Natural killer cell treated with Interleukin-12 subunit alpha and Interleukin-12 subunit beta and Interleukin-15 and Interleukin-18, amount 100 ng/mL, for 72 hours (primary cell): ENCODE data around the gene EPHB3. TPM values are rescaled to one million over a fixed set of nuclear protein-coding genes. Genes with fewer than 3 reads are reported as not detected.

Experiments
- ATAC-seq, 2 donors: fragments of 150-1000 bp; cut with Tn5 transposase in 1 of 2; sonication (Bioruptor Pico), chemical (Tn5 transposase) in 1 of 2; 2 replicates each; pipeline ENCODE4 v1.10.0; 2021
- DNase-seq: peaks from one replicate; pipeline ENCODE4 v3.0.0; 2022; ENCODE audit warnings: low spot score
- H3K27ac Mint-ChIP-seq, 2 donors: 1 replicate in 1 of 2; 2 replicates in 1 of 2; pipeline ENCODE4 v1.8.0; 2022; ENCODE audit warnings: mixed read lengths in 2 of 2, mild to moderate bottlenecking in 1 of 2, moderate library complexity in 1 of 2
- H3K27me3 Mint-ChIP-seq, 2 donors: 1 replicate in 1 of 2; 2 replicates in 1 of 2; pipeline ENCODE4 v1.8.0; 2022; ENCODE audit warnings: mixed read lengths in 2 of 2
- H3K36me3 Mint-ChIP-seq: one replicate; pipeline ENCODE4 v1.8.0; 2022; ENCODE audit warnings: mixed read lengths
- H3K4me1 Mint-ChIP-seq, 2 donors: 1 replicate in 1 of 2; 2 replicates in 1 of 2; pipeline ENCODE4 v1.8.0; 2022; ENCODE audit warnings: low read depth in 2 of 2, mixed read lengths in 2 of 2, mild to moderate bottlenecking in 1 of 2
- H3K4me3 Mint-ChIP-seq: one replicate; pipeline ENCODE4 v1.8.0; 2022; ENCODE audit warnings: mixed read lengths
- H3K9me3 Mint-ChIP-seq: 2 replicates; pipeline ENCODE4 v1.8.0; 2022; ENCODE audit warnings: mixed read lengths
- total RNA-seq, 2 donors: library from RNA; stranded (reverse); gene quantifications; one replicate each; pipeline ENCODE4 v1.2.3, GENCODE V29; 2022

EPHB3 gene
- total RNA-seq, 2 donors from 2014 or later = not detected

DNA sequence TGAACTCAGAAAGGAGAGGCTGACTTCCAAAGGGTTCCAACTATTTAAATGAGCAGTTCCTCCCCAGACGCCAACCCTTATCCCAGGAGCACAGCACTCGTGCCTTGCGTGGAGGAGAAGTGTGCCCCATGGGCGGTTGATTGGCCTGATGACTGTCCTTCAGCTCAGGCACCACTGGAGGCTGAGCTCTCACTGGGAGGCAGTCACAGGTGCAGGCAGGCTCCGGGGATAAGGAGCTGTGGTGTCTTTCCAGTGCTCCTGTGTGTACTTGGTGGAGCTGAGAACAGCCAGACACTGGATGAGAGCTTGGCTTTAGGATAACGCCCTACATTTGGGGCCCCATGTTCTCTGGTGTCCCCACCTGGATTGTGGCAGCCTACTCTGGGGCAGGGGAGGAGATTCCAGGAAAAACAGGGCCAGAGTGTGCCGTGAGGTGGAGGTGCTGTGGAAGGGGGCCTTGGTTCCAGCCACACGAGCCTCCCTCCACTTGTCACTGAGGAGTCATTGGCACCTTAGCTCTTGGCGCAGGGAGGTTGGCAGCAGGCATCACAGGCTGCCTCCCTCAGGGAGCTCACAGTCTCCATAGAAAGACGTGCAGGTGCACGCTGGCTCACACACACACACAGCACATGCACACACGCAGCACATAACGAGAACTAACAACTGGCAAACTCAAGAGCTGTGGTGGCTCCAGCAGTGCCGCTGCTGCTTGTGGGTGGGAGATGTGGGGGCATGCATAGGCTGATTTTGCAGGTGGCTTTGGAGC, 22.7 kb upstream of the EPHB3 start:
- H3K9me3 Mint-ChIP-seq = no peaks in the 10 kb centered on the region
- no peaks in the 10 kb centered on the region for H3K36me3 Mint-ChIP-seq
- H3K27ac Mint-ChIP-seq = no peak overlapping the region
- H3K4me1 Mint-ChIP-seq = peaks cover 4 to 5% of the 10 kb centered on the region in 2 donors
- ATAC-seq (no peak), DNase-seq (no peak)
- peaks cover 26 to 28% of the 10 kb centered on the region in 2 donors for H3K27me3 Mint-ChIP-seq
- H3K4me3 Mint-ChIP-seq = no peak overlapping the region

DNA sequence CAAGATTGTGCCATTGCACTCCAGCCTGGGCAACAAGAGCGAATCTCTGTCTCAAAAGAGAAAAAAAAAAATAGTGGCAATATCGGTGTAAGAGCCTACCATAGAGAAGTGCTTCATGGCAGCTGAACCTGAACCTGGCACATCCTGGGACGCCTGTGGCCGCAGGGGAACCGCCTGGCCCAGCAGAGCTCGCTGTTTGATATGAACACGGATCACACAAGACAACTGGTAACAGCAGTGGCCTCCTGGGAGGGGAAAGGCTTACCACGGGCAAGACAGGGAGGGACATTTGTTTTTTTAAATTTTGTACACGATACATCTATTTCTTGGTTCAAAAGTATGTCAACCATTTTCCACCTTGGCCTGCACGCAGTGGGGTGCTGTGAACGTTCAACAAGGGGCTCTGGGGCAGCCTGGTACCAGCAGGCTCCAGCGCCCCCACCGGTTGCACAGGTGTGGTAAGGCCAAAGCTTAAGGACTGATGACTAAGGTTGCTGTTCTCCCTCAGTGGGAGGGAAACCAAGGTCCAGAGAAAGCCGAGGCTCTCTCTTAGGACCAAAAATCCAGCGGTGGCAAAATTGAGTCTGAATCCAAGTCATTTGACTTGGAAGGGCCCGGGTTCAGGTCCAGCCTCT, 21.7 kb upstream of the EPHB3 start:
- ATAC-seq = no peak
- no peak overlapping the region for H3K4me3 Mint-ChIP-seq
- H3K36me3 Mint-ChIP-seq = no peaks in the 10 kb centered on the region
- no peak for DNase-seq
- H3K9me3 Mint-ChIP-seq = no peaks in the 10 kb centered on the region
- no peak overlapping the region for H3K27ac Mint-ChIP-seq
- peaks cover 8% of the 10 kb centered on the region in 2 donors for H3K4me1 Mint-ChIP-seq
- peaks cover 29 to 33% of the 10 kb centered on the region in 2 donors for H3K27me3 Mint-ChIP-seq

DNA sequence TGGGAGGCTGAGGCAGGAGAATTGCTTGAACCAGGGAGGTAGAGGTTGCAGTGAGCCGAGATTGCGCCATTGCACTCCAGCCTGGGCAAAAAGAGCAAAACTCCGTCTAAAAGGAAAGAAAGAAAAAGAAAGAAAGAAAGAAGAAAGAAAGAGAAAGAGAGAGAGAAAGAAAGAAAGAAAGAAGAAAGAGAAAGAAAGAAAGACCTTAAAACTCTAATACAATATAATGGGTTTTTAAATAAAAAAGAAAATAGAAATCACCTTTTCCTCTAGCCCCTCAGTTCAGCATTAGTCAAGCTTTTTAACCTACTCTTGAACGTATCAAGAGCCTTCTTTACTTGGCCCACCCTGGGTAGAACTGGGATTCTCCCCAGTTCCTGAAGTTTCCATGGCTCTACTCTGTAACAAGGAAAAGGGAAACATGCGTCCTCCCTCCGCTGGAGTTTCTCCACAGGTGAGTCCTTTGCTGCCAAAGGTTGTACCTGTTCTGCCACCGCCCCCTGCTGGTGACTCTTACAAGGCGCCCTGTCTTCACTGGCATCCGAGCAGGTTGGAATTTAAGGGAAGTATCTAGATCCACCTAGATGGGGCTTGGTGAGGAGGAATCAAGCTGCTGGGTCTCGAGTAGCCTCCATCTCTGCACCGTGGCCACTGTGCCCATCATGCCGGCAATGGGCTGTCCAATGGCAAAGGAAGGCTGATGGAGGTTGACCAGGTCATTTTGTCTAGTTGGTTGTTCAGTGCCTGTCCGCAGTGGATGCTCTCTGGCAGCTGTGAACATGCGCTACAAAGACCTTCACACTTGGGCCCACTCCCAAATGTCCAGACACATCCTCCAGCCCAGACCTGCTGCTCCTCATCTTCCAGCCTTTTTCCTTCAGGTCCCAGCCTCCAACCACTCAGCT, 20.6 kb upstream of the EPHB3 start:
- H3K4me1 Mint-ChIP-seq = peaks cover 8% of the 10 kb centered on the region in 2 donors
- H3K9me3 Mint-ChIP-seq = no peaks in the 10 kb centered on the region
- ATAC-seq (peak in 1 of 2 donors; percentile 48), DNase-seq (no peak)
- H3K27ac Mint-ChIP-seq = no peak overlapping the region
- H3K4me3 Mint-ChIP-seq = no peak overlapping the region
- no peaks in the 10 kb centered on the region for H3K36me3 Mint-ChIP-seq
- peaks cover 34 to 39% of the 10 kb centered on the region in 2 donors for H3K27me3 Mint-ChIP-seq

DNA sequence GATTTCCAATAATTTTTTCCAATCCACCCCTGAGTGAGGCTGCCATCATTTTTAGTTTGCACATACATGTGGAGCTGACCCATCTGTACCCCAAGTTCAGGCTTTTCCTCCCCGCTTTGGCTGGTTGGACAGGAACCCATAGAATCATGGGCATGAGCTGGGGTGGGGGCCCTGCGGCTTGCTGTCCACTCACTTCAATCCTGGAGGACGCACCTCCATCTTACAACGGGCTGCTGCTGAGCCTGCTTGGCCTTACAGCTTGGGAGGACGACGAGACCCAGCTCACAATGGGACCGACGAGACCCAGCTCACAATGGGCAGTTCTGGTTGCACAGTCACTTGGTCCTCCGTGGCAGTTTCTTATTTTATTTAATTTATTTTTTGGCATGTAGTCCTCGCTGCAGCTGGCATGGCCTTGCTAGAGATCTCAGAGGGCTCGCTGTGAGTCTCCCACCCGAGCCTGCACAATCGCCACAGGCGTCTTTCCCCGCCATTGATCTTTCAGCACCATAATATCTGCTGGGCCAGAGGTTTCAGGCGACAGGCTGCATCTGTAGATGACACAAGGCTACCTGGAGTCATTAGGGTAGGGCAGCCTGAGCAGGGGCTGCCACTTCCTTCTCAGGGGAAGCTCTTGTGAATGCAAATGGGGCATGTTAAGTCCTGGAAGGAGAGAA, 19.6 kb upstream of the EPHB3 start:
- H3K27me3 Mint-ChIP-seq = peaks cover 37 to 39% of the 10 kb centered on the region in 2 donors
- H3K36me3 Mint-ChIP-seq = no peaks in the 10 kb centered on the region
- DNase-seq (no peak), ATAC-seq (no peak)
- peaks cover 8% of the 10 kb centered on the region in 2 donors for H3K4me1 Mint-ChIP-seq
- H3K9me3 Mint-ChIP-seq = no peaks in the 10 kb centered on the region
- no peak overlapping the region for H3K27ac Mint-ChIP-seq
- no peak overlapping the region for H3K4me3 Mint-ChIP-seq

DNA sequence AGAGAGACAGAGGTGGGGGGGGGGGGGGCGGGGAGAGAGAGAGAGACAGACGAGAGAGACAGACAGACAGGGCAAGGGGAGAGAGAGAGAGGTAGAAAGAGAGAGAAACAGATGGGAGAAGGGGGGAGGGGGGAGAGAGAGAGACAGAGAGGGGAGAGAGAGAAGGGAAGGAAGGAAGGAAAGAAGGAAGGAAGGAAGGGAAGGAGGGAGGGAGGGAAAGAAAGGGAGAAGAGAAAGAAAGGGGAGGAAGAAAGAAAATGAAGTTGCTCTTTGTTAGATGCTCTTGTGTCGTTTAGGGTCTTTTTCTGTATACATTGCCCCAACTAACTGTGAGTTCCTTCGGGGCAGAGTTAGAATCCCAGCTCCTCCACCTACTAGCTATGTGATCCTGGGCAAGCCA, 19.0 kb upstream of the EPHB3 start:
- Mint-ChIP-seq H3K4me3 (no peak overlapping the region), H3K4me1 (peaks cover 8% of the 10 kb centered on the region in 2 donors), H3K9me3 (no peaks in the 10 kb centered on the region), H3K36me3 (no peaks in the 10 kb centered on the region), H3K27me3 (peaks cover 37 to 39% of the 10 kb centered on the region in 2 donors), H3K27ac (no peak overlapping the region)
- ATAC-seq (no peak), DNase-seq (no peak)

GRCh38 chr3:184543256-184543655, 18.3 kb upstream of the EPHB3 start:
- no peaks in the 10 kb centered on the region for H3K36me3 Mint-ChIP-seq
- H3K4me1 Mint-ChIP-seq = peaks cover 8% of the 10 kb centered on the region in 2 donors
- peaks cover 39% of the 10 kb centered on the region in 2 donors for H3K27me3 Mint-ChIP-seq
- DNase-seq (no peak), ATAC-seq (no peak)
- H3K9me3 Mint-ChIP-seq = no peaks in the 10 kb centered on the region
- H3K4me3 Mint-ChIP-seq = no peak overlapping the region
- no peak overlapping the region for H3K27ac Mint-ChIP-seq

- Mint-ChIP-seq H3K36me3 (no peaks in the 10 kb centered on the region), H3K9me3 (no peaks in the 10 kb centered on the region), H3K27me3 (peaks cover 38 to 39% of the 10 kb centered on the region in 2 donors), H3K4me1 (peaks cover 8% of the 10 kb centered on the region in 2 donors), H3K27ac (no peak overlapping the region), H3K4me3 (no peak overlapping the region)
- ATAC-seq (peak; percentile 64 to 71), DNase-seq (no peak)
These were observed 17.6 kb upstream of the EPHB3 start for GRCh38 chr3:184543843-184544512.

GRCh38 chr3:184544513-184544861, 17.1 kb upstream of the EPHB3 start:
- Mint-ChIP-seq H3K27ac (no peak overlapping the region), H3K4me3 (no peak overlapping the region), H3K9me3 (no peaks in the 10 kb centered on the region), H3K36me3 (no peaks in the 10 kb centered on the region), H3K4me1 (peaks cover 8% of the 10 kb centered on the region in 2 donors), H3K27me3 (peaks cover 36 to 39% of the 10 kb centered on the region in 2 donors)
- ATAC-seq (no peak), DNase-seq (no peak)

- Mint-ChIP-seq H3K9me3 (no peaks in the 10 kb centered on the region), H3K27me3 (peaks cover 36 to 41% of the 10 kb centered on the region in 2 donors)
These were observed 15.8 kb upstream of the EPHB3 start for GRCh38 chr3:184545769-184546168.

DNA sequence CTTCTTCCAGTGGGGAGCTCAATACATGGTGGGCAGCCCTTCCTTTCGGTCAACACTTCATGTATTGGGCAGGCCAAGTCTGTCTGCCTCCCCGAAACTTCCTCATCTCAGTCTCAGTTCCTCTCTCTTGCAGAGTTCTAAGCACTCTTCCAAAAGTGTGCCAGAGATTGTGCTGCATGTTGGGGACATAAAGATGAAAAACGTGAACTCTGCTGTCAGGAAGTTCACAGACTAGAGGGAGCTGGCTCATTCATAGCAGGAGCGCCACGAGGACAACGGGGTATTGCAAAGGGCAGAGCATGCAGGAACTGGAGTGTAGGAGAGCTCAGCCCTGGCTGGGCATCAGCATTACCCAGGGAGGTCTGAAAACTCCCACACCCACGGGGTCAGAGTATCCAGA, 15.3 kb upstream of the EPHB3 start:
- H3K9me3 Mint-ChIP-seq = no peaks in the 10 kb centered on the region
- H3K4me3 Mint-ChIP-seq = no peak overlapping the region
- peaks cover 8% of the 10 kb centered on the region in 2 donors for H3K4me1 Mint-ChIP-seq
- no peaks in the 10 kb centered on the region for H3K36me3 Mint-ChIP-seq
- DNase-seq = no peak
- ATAC-seq = no peak
- H3K27ac Mint-ChIP-seq = no peak overlapping the region
- H3K27me3 Mint-ChIP-seq = peaks cover 34 to 41% of the 10 kb centered on the region in 2 donors

More at GRCh38 chr3:184545769-184546168, 15.8 kb upstream of the EPHB3 start:
- ATAC-seq (no peak), DNase-seq (no peak)
- peaks cover 8% of the 10 kb centered on the region in 2 donors for H3K4me1 Mint-ChIP-seq
- H3K27ac Mint-ChIP-seq = no peak overlapping the region
- H3K36me3 Mint-ChIP-seq = no peaks in the 10 kb centered on the region
- H3K4me3 Mint-ChIP-seq = no peak overlapping the region

GRCh38 chr3:184549796-184550577, 11.6 kb upstream of the EPHB3 start:
- peaks cover 0 to 5% of the 10 kb centered on the region in 2 donors for H3K4me1 Mint-ChIP-seq
- no peaks in the 10 kb centered on the region for H3K36me3 Mint-ChIP-seq
- DNase-seq = no peak
- peaks cover 27 to 33% of the 10 kb centered on the region in 2 donors for H3K27me3 Mint-ChIP-seq
- H3K9me3 Mint-ChIP-seq = no peaks in the 10 kb centered on the region
- H3K27ac Mint-ChIP-seq = no peak overlapping the region
- no peak for ATAC-seq
- no peak overlapping the region for H3K4me3 Mint-ChIP-seq

DNA sequence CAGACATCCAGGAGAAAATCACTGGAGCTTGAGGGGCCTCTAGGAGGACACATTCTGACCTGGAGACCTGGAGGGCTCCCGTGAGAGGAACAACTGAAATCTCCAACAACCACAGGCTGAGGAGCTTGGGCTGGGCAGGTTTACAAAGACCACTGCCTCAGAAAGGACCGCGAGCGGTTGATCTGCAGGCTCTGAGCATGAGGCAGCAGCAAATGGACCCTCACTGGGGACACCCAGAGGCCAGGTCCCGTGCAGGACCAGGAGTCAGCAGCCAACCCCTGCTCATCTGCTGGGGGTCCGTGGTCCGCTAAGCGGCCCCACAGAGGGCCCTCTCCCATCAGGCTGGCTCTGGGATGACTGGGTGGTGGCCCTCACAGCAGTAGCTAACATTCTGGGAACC, 10.5 kb upstream of the EPHB3 start:
- Mint-ChIP-seq H3K27me3 (peaks cover 24 to 30% of the 10 kb centered on the region in 2 donors), H3K36me3 (no peaks in the 10 kb centered on the region), H3K4me3 (no peak overlapping the region), H3K4me1 (peaks cover 0 to 5% of the 10 kb centered on the region in 2 donors), H3K9me3 (no peaks in the 10 kb centered on the region), H3K27ac (no peak overlapping the region)
- ATAC-seq (peak in 1 of 2 donors; percentile 36), DNase-seq (no peak)
